AG04450 (cell line): ENCODE results near the gene TRDN. TPM values are rescaled to one million over a fixed set of nuclear protein-coding genes. Genes with fewer than 3 reads are reported as not detected.

Experiments
- CTCF ChIA-PET: fragments of 300-600, 350-600 bp; formaldehyde crosslinking; extraction: SDS; loops from one replicate; lab custom pipeline; 2022; ENCODE audit warnings: antibody characterized with exemption, inconsistent platforms; lab: Charles Lee
- POLR2A ChIA-PET: fragments of 350-600 bp; formaldehyde crosslinking; extraction: SDS; loops from one replicate; lab custom pipeline; 2021; ENCODE audit warnings: antibody characterized with exemption, inconsistent platforms; lab: Yijun Ruan, JAX
- DNase-seq: peaks from one replicate; pipeline ENCODE4 v3.0.0-alpha.2; 2011; ENCODE audit warnings: low read depth, low spot score
- H3K27ac ChIP-seq: one replicate; pipeline ENCODE4 v1.5.1; 2012; ENCODE audit warnings: low read depth, low read length, control low read depth
- H3K27me3 ChIP-seq: one replicate; pipeline ENCODE4 v1.6.0; 2012; ENCODE audit warnings: low read length; ENCODE audit not compliant: control insufficient read depth, insufficient read depth
- H3K4me3 ChIP-seq: 2 replicates; pipeline ENCODE4 v1.5.1; 2011; ENCODE audit warnings: mild to moderate bottlenecking, low read depth, low read length, control low read depth
- H3K9me3 ChIP-seq: 2 replicates; pipeline ENCODE4 v1.5.1; 2012; ENCODE audit warnings: low read length; ENCODE audit not compliant: control insufficient read depth, insufficient read depth
- polyA plus RNA-seq: library from polyadenylated mRNA; depleted of rRNA; stranded (reverse); fragments of >200 nt; gene quantifications from 2 replicates; pipeline ENCODE4 v1.2.3, GENCODE V29; 2011
- TF ChIP-seq, protein P1 (sequence below): IDR thresholded peaks from 2 replicates; pipeline ENCODE4 v1.5.1; 2011; ENCODE audit warnings: low read depth, low read length, control low read depth, inconsistent platforms

Gene TRDN
- polyA plus RNA-seq, 1 experiment, result not detected

DNA sequence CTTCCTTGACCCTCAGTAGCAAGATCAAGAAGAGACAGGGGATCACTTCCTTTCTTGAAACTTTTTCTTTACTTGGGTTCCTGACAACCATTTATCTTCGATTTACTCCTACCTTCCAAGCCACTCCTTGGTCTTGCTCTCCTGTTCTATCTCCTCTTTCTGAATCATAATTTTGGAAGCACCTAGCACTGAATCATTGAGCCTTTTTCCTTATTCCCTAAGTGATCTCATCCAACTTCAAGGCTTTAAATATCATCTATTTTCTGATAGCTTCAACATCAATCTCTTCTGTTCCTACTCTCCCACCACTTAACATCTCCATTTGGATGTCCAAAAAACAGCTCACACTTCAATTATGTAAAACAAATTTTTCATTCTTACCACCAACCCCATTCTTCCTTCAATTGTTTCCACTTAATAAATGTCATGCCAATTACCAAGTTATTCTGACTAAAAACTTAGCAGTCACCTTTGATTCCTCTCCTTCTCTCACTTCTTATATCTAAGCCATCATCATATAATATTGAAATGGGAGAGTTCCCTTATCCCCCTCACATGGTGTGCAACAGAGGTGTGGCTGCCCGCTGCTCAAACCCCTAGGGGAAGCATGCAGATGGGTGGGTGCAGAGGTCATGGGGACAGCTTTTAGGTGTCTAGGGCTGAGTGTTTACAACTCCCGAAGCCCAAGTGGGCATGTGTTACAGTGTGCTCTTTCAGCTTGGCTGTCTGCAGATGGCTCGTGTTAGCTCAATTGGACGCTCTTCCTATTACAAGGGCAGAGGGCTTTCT is 23.4 kb upstream of the TRDN start:
- H3K27me3 ChIP-seq, result no peaks in the 10 kb centered on the region
- TF ChIP-seq, protein P1, sequence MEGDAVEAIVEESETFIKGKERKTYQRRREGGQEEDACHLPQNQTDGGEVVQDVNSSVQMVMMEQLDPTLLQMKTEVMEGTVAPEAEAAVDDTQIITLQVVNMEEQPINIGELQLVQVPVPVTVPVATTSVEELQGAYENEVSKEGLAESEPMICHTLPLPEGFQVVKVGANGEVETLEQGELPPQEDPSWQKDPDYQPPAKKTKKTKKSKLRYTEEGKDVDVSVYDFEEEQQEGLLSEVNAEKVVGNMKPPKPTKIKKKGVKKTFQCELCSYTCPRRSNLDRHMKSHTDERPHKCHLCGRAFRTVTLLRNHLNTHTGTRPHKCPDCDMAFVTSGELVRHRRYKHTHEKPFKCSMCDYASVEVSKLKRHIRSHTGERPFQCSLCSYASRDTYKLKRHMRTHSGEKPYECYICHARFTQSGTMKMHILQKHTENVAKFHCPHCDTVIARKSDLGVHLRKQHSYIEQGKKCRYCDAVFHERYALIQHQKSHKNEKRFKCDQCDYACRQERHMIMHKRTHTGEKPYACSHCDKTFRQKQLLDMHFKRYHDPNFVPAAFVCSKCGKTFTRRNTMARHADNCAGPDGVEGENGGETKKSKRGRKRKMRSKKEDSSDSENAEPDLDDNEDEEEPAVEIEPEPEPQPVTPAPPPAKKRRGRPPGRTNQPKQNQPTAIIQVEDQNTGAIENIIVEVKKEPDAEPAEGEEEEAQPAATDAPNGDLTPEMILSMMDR, result no peak
- no peak overlapping the region for H3K4me3 ChIP-seq
- H3K27ac ChIP-seq, result no peak overlapping the region
- ChIA-PET CTCF (no interaction called here), POLR2A (no interaction called here)
- no peaks in the 10 kb centered on the region; the same call in 1 of the 2 replicates for H3K9me3 ChIP-seq
- no peak for DNase-seq

GRCh38 chr6:123658848-123659247 is 22.1 kb upstream of the TRDN start:
- ChIA-PET POLR2A (no interaction called here), CTCF (interaction anchor here (0.6 kb wide), 1 partner anchor 9 kb away, joined by 4 read pairs; no protein-coding TSS in a partner anchor)
- H3K9me3 ChIP-seq, result no peaks in the 10 kb centered on the region; the same call in 1 of the 2 replicates
- TF ChIP-seq, protein P1, result no peak
- H3K27ac ChIP-seq, result no peak overlapping the region
- no peaks in the 10 kb centered on the region for H3K27me3 ChIP-seq
- DNase-seq, result no peak
- no peak overlapping the region for H3K4me3 ChIP-seq

- ChIA-PET CTCF (no interaction called here), POLR2A (no interaction called here)
- Histone ChIP-seq H3K27me3 (no peaks in the 10 kb centered on the region), H3K4me3 (no peak overlapping the region), H3K9me3 (no peaks in the 10 kb centered on the region; the same call in 1 of the 2 replicates), H3K27ac (no peak overlapping the region)
- DNase-seq, result no peak
- TF ChIP-seq, protein P1, result no peak
These were observed 19.0 kb upstream of the TRDN start for GRCh38 chr6:123655521-123656306.

DNA sequence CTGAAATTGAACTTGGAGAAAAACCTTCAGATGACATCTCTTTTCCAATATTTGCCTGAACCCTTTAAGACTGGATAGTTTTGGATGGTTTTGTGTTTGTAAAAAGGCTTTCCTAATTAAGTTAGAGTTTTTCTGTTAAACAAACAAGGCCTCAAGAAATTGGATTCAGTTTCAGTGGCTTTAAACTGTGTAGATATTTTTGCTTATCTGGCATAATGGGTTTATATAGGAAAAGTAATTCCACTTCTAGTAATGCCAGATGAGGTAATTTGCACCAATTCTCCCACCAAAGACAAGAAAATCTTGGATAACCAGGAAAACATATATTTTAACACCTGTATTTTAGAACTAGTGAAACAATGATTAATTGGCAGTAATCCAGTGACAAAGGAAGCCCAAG is 12.0 kb upstream of the TRDN start:
- Histone ChIP-seq H3K9me3 (no peaks in the 10 kb centered on the region), H3K4me3 (no peak overlapping the region), H3K27ac (no peak overlapping the region), H3K27me3 (no peaks in the 10 kb centered on the region)
- ChIA-PET CTCF (no interaction called here), POLR2A (no interaction called here)
- DNase-seq, result no peak
- TF ChIP-seq, protein P1, result no peak

DNA sequence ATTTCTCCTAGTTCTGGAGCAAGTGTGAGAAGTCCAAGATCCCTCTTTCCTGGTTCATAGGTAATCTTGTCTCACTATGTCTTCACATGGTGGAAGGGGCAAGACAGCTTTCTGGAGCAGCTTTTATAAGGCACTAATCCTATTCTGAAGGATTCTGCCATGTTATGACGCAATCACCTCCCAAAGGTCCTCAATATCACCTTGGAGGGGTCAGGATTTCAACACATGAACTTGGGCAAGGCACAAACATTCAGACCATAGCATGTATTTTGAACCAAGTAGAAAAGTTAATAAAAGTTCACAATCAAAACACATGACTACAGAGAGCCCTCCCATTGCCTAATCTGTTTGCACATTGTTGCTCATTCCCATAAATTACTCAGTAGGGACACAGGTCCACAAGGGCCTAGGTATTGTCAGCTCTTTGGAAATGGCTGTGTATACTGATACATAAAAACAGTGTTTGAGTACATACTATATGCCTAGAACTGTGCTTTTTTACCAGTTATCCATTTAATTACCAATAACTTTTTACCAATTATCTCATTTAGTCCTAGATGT is 11.3 kb upstream of the TRDN start:
- no peaks in the 10 kb centered on the region for H3K27me3 ChIP-seq
- H3K27ac ChIP-seq, result no peak overlapping the region
- ChIA-PET POLR2A (no interaction called here), CTCF (no interaction called here)
- TF ChIP-seq, protein P1, result no peak
- H3K9me3 ChIP-seq, result no peaks in the 10 kb centered on the region
- no peak for DNase-seq
- no peak overlapping the region for H3K4me3 ChIP-seq
